CD14-positive monocyte (primary cell): Measurements from ENCODE around the gene CSGALNACT2. TPM values are rescaled to one million over a fixed set of nuclear protein-coding genes. Genes with fewer than 3 reads are reported as not detected.

ENCODE experiments used
- DNase-seq, 3 donors: peaks; one replicate each; pipeline ENCODE4 v3.0.0-alpha.2; 2011 to 2022
- H2AFZ ChIP-seq: 2 replicates; pipeline ENCODE4 v1.6.0; 2012; ENCODE audit warnings: mild to moderate bottlenecking, low read depth, low read length, inconsistent platforms; ENCODE audit not compliant: insufficient read depth, poor library complexity, severe bottlenecking
- H3K27ac ChIP-seq, 2 donors: 1 replicate in 1 of 2; 2 replicates in 1 of 2; pipeline ENCODE4 v1.5.1; 2012 to 2013; ENCODE audit warnings: low read length in 2 of 2, control low read depth in 1 of 2, inconsistent platforms in 1 of 2, low read depth in 1 of 2, mild to moderate bottlenecking in 1 of 2
- H3K27me3 ChIP-seq, 2 donors: one replicate each; pipeline versions ENCODE4 v1.6.0 to v1.6.1; 2011 to 2013; ENCODE audit warnings: low read length in 2 of 2; ENCODE audit not compliant: control insufficient read depth in 2 of 2, insufficient read depth in 2 of 2
- H3K36me3 ChIP-seq, 2 donors: replicated peaks in 1 of 2; 1 replicate in 1 of 2; 2 replicates in 1 of 2; pipeline versions ENCODE4 v1.5.1 to v1.6.1; 2012 to 2013; ENCODE audit warnings: low read length in 2 of 2, control low read depth in 1 of 2, inconsistent platforms in 1 of 2, mild to moderate bottlenecking in 1 of 2; ENCODE audit not compliant: insufficient read depth in 2 of 2, control insufficient read depth in 1 of 2
- H3K4me1 ChIP-seq, 2 donors: 1 replicate in 1 of 2; 2 replicates in 1 of 2; pipeline versions ENCODE4 v1.5.1 to v1.6.1; 2012 to 2013; ENCODE audit warnings: low read length in 2 of 2, control low read depth in 1 of 2, inconsistent platforms in 1 of 2, mild to moderate bottlenecking in 1 of 2, moderate library complexity in 1 of 2; ENCODE audit not compliant: insufficient read depth in 2 of 2, control insufficient read depth in 1 of 2
- H3K4me2 ChIP-seq: replicated peaks from 2 replicates; pipeline ENCODE3; 2012; ENCODE audit warnings: low read length, moderate library complexity, mild to moderate bottlenecking; ENCODE audit not compliant: poor library complexity, severe bottlenecking; ENCODE audit errors: extremely low read depth
- H3K4me3 ChIP-seq, 3 experiments: fragments of 200-600 bp in 1 of 3; sonication (generic) in 1 of 3; replicated peaks in 1 of 3; 1 replicate in 2 of 3; 2 replicates in 1 of 3; pipeline ENCODE4 v1.5.1; 2011 to 2013; ENCODE audit warnings: low read length in 3 of 3, mild to moderate bottlenecking in 3 of 3, control low read depth in 2 of 3, low read depth in 2 of 3, inconsistent platforms in 1 of 3, moderate library complexity in 1 of 3
- H3K79me2 ChIP-seq: 2 replicates; pipeline ENCODE4 v1.6.0; 2012; ENCODE audit warnings: mild to moderate bottlenecking, control low read depth, inconsistent platforms, low read length, moderate library complexity; ENCODE audit not compliant: insufficient read depth
- H3K9ac ChIP-seq: 2 replicates; pipeline ENCODE4 v1.6.0; 2017; ENCODE audit warnings: low read length, mild to moderate bottlenecking; ENCODE audit not compliant: insufficient read depth, poor library complexity, severe bottlenecking
- H3K9me3 ChIP-seq, 2 donors: replicated peaks in 1 of 2; 1 replicate in 1 of 2; 2 replicates in 1 of 2; pipeline versions ENCODE4 v1.5.1 to v1.6.1; 2012 to 2013; ENCODE audit warnings: low read length in 2 of 2, control low read depth in 1 of 2; ENCODE audit not compliant: control insufficient read depth in 1 of 2, insufficient read depth in 1 of 2
- H4K20me1 ChIP-seq: 2 replicates; pipeline ENCODE4 v1.6.0; 2012; ENCODE audit warnings: mild to moderate bottlenecking, low read length, control low read depth, moderate library complexity; ENCODE audit not compliant: insufficient read depth
- H3K27ac Mint-ChIP-seq, 7 donors: one replicate each; pipeline ENCODE4 v1.8.0; 2020; ENCODE audit warnings: mild to moderate bottlenecking in 7 of 7, mixed read lengths in 7 of 7, moderate library complexity in 6 of 7, inconsistent platforms in 2 of 7
- H3K27me3 Mint-ChIP-seq, 3 donors: one replicate each; pipeline ENCODE4 v1.8.0; 2021 to 2022; ENCODE audit warnings: low read depth in 3 of 3, mild to moderate bottlenecking in 3 of 3, mixed read lengths in 3 of 3, moderate library complexity in 3 of 3, inconsistent platforms in 1 of 3
- H3K36me3 Mint-ChIP-seq, 2 donors: one replicate each; pipeline ENCODE4 v1.8.0; 2020; ENCODE audit warnings: mixed read lengths in 2 of 2, inconsistent platforms in 1 of 2, mild to moderate bottlenecking in 1 of 2
- H3K4me1 Mint-ChIP-seq: one replicate; pipeline ENCODE4 v1.8.0; 2020; ENCODE audit warnings: mild to moderate bottlenecking, mixed read lengths
- H3K4me3 Mint-ChIP-seq, 2 donors: one replicate each; pipeline ENCODE4 v1.8.0; 2020; ENCODE audit warnings: mild to moderate bottlenecking in 2 of 2, mixed read lengths in 2 of 2, moderate library complexity in 1 of 2
- H3K9me3 Mint-ChIP-seq, 7 donors: one replicate each; pipeline ENCODE4 v1.8.0; 2020 to 2022; ENCODE audit warnings: mixed read lengths in 7 of 7, mild to moderate bottlenecking in 6 of 7, moderate library complexity in 6 of 7, inconsistent platforms in 2 of 7
- WGBS: methylation state at CpG from one replicate; pipeline ENCODE4 v1.1.5; 2013; ENCODE audit warnings: missing lambda C conversion rate; ENCODE audit not compliant: insufficient coverage; 5-methylcytosine and 5-hydroxymethylcytosine counted together
- intact Hi-C, 2 donors: fragments of 100-400 bp; cut with micrococcal nuclease; formaldehyde crosslinking; loops; one replicate each; pipeline versions ENCODE4 v1.15.0 to v1.15.1; 2023
- polyA plus RNA-seq, 3 donors: library from polyadenylated mRNA; depleted of rRNA in 1 of 3; unstranded in 2 of 3; stranded (reverse) in 1 of 3; fragments of 300-500 nt in 2 of 3; fragments of >200 nt in 1 of 3; fragmentation: Illumina TruSeq in 2 of 3; gene quantifications; 1 replicate in 2 of 3; 2 replicates in 1 of 3; pipeline ENCODE4 v1.2.3, GENCODE V29; 2012 to 2021
- TF ChIP-seq, protein P1 (sequence below): fragments of 200-600 bp; IDR thresholded peaks from one replicate; pipeline ENCODE4 v1.8.0; 2022; ENCODE audit warnings: antibody characterized with exemption, mild to moderate bottlenecking

Gene CSGALNACT2
- polyA plus RNA-seq, 3 donors, result 43.7 to 80.1 (median 48.2) TPM

GRCh38 chr10:43123361-43124093, 14.7 kb upstream of the CSGALNACT2 start:
- peak overlapping the region in 2 of 7 donors; percentile 12 to 71 for H3K27ac Mint-ChIP-seq
- H3K27me3 ChIP-seq, result no peaks in the 10 kb centered on the region
- WGBS, result 90% methylated on average over 1 of the region's 9 CpGs
- H3K79me2 ChIP-seq, result peaks cover 8% of the 10 kb centered on the region
- peaks cover 0 to 6% (median 2%) of the 10 kb centered on the region in 3 donors for H3K27me3 Mint-ChIP-seq
- H3K4me3 ChIP-seq, result no peak overlapping the region
- no peaks in the 10 kb centered on the region for H4K20me1 ChIP-seq
- H3K9me3 ChIP-seq, result no peaks in the 10 kb centered on the region
- no peak overlapping the region for H3K4me2 ChIP-seq
- H3K9ac ChIP-seq, result no peak overlapping the region
- DNase-seq, result no peak
- H3K4me1 Mint-ChIP-seq, result peaks cover 87% of the 10 kb centered on the region
- TF ChIP-seq, protein P1, sequence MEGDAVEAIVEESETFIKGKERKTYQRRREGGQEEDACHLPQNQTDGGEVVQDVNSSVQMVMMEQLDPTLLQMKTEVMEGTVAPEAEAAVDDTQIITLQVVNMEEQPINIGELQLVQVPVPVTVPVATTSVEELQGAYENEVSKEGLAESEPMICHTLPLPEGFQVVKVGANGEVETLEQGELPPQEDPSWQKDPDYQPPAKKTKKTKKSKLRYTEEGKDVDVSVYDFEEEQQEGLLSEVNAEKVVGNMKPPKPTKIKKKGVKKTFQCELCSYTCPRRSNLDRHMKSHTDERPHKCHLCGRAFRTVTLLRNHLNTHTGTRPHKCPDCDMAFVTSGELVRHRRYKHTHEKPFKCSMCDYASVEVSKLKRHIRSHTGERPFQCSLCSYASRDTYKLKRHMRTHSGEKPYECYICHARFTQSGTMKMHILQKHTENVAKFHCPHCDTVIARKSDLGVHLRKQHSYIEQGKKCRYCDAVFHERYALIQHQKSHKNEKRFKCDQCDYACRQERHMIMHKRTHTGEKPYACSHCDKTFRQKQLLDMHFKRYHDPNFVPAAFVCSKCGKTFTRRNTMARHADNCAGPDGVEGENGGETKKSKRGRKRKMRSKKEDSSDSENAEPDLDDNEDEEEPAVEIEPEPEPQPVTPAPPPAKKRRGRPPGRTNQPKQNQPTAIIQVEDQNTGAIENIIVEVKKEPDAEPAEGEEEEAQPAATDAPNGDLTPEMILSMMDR, result no peak
- no peaks in the 10 kb centered on the region for H3K36me3 ChIP-seq
- no peak overlapping the region for H3K4me3 Mint-ChIP-seq
- H2AFZ ChIP-seq, result no peak overlapping the region
- intact Hi-C loops, result loop anchor here (5.0 kb wide), 1 partner anchor 39 kb away; no protein-coding TSS in a partner anchor
- peaks cover 0 to 6% of the 10 kb centered on the region in 2 donors for H3K36me3 Mint-ChIP-seq
- H3K9me3 Mint-ChIP-seq, result no peaks in the 10 kb centered on the region
- no peak overlapping the region for H3K27ac ChIP-seq
- H3K4me1 ChIP-seq, result peaks cover 81 to 90% of the 10 kb centered on the region in 2 donors

DNA sequence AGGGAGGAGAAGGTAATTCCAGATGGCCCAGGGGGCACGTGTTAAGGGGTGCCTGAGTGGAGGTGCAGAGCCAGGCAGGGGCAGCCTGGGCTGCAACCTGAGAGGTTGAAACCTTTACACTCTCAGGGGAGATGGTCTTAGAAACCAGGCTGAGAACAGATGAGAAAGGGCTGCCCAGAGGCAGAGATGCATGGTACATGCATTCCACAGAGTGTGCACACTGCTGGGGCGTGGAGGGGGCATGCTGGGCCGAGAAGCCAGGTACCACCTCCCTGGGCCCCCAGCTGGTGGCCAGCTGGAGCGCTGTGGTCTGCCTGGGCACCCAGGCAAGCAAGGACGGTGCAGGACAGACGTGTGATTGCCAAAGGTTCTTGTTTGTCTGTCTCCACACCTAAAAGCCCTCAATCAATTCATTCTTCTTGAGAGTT, 14.1 kb upstream of the CSGALNACT2 start:
- Mint-ChIP-seq H3K27ac (peak overlapping the region in 3 of 7 donors; percentile 20 to 69 (median 35)), H3K36me3 (peaks cover 0 to 6% of the 10 kb centered on the region in 2 donors), H3K9me3 (no peaks in the 10 kb centered on the region), H3K27me3 (peaks cover 0 to 4% (median 0%) of the 10 kb centered on the region in 3 donors), H3K4me3 (no peak overlapping the region), H3K4me1 (peaks cover 90% of the 10 kb centered on the region)
- Histone ChIP-seq H3K4me1 (peaks cover 87 to 96% of the 10 kb centered on the region in 2 donors), H3K27ac (no peak overlapping the region), H3K4me2 (no peak overlapping the region), H3K36me3 (no peaks in the 10 kb centered on the region), H2AFZ (no peak overlapping the region), H3K9ac (no peak overlapping the region), H4K20me1 (no peaks in the 10 kb centered on the region), H3K27me3 (no peaks in the 10 kb centered on the region), H3K9me3 (no peaks in the 10 kb centered on the region), H3K79me2 (peaks cover 8% of the 10 kb centered on the region), H3K4me3 (no peak overlapping the region)
- TF ChIP-seq, protein P1, result no peak
- 97% methylated on average over 6 of the region's 6 CpGs for WGBS
- DNase-seq, result no peak
- intact Hi-C loops, result loop anchor here (5.0 kb wide), 1 partner anchor 38 kb away; no protein-coding TSS in a partner anchor
